Small intestine (tissue), 7 donors: ENCODE data around the gene HAUS5. TPM values are rescaled to one million over a fixed set of nuclear protein-coding genes. Genes with fewer than 3 reads are reported as not detected.
A peak's percentile ranks its signal among the peaks of the same experiment; 100 is the strongest.
"Not testable (repeated sequence)": the region's sequence is repeated elsewhere in the genome, so short reads cannot be mapped to it uniquely, and the experiment has no call there.

ENCODE experiments used
- DNase-seq, 2 donors: peaks; one replicate each; pipeline versions ENCODE4 v3.0.0 to v3.0.0-alpha.2; 2013
- FAIRE-seq: peaks from 2 replicates; lab custom pipeline; 2012; peaks lifted over from hg19 to GRCh38; lab: Jason Lieb, UNC
- H3K27ac ChIP-seq, 3 donors: one replicate each; pipeline ENCODE4 v1.5.1; 2013; ENCODE audit warnings: low read length in 2 of 3, mild to moderate bottlenecking in 2 of 3, control low read depth in 1 of 3, inconsistent platforms in 1 of 3, low read depth in 1 of 3, moderate library complexity in 1 of 3
- H3K27me3 ChIP-seq, 3 donors: one replicate each; pipeline ENCODE4 v1.6.1; 2013; ENCODE audit warnings: low read length in 3 of 3, inconsistent platforms in 1 of 3; ENCODE audit not compliant: control insufficient read depth in 3 of 3, insufficient read depth in 3 of 3
- H3K36me3 ChIP-seq, 3 donors: one replicate each; pipeline ENCODE4 v1.6.1; 2013; ENCODE audit warnings: low read length in 3 of 3, inconsistent platforms in 1 of 3, low read depth in 1 of 3, mild to moderate bottlenecking in 1 of 3, moderate library complexity in 1 of 3; ENCODE audit not compliant: control insufficient read depth in 3 of 3, insufficient read depth in 2 of 3
- H3K4me1 ChIP-seq, 3 donors: one replicate each; pipeline ENCODE4 v1.6.1; 2013; ENCODE audit warnings: low read length in 2 of 3, inconsistent platforms in 1 of 3, low read depth in 1 of 3, mild to moderate bottlenecking in 1 of 3, moderate library complexity in 1 of 3; ENCODE audit not compliant: control insufficient read depth in 3 of 3, insufficient read depth in 2 of 3
- H3K4me3 ChIP-seq, 3 donors: one replicate each; pipeline ENCODE4 v1.5.1; 2013; ENCODE audit warnings: low read length in 3 of 3, control low read depth in 1 of 3, inconsistent platforms in 1 of 3, low read depth in 1 of 3, mild to moderate bottlenecking in 1 of 3, moderate library complexity in 1 of 3
- H3K9me3 ChIP-seq, 2 donors: one replicate each; pipeline ENCODE4 v1.6.1; 2013; ENCODE audit warnings: low read depth in 1 of 2, low read length in 1 of 2; ENCODE audit not compliant: control insufficient read depth in 2 of 2, insufficient read depth in 1 of 2
- WGBS, 3 donors: extraction: QIAGEN DNeasy Blood & Tissue Kit; methylation state at CpG; one replicate each; pipeline ENCODE4 v1.1.7; 2013; 5-methylcytosine and 5-hydroxymethylcytosine counted together
- polyA plus RNA-seq, 4 donors: library from polyadenylated mRNA; stranded (reverse) in 3 of 4; unstranded in 1 of 4; fragments of 200-250 nt in 3 of 4; fragments of 120-200 nt in 1 of 4; gene quantifications; one replicate each; pipeline versions ENCODE4 v1.2.1 to v1.2.3, GENCODE V29; 2013
- donor health status: healthy with polysubstance abuse.
- donor health status: control.
- donor health status: control.
- donor health status: Bipolar disorder and iron deficiency.
- donor health status: healthy.

The HAUS5 gene
- polyA plus RNA-seq, 4 donors, result 0.67 to 12.6 (median 5.5) TPM

DNA sequence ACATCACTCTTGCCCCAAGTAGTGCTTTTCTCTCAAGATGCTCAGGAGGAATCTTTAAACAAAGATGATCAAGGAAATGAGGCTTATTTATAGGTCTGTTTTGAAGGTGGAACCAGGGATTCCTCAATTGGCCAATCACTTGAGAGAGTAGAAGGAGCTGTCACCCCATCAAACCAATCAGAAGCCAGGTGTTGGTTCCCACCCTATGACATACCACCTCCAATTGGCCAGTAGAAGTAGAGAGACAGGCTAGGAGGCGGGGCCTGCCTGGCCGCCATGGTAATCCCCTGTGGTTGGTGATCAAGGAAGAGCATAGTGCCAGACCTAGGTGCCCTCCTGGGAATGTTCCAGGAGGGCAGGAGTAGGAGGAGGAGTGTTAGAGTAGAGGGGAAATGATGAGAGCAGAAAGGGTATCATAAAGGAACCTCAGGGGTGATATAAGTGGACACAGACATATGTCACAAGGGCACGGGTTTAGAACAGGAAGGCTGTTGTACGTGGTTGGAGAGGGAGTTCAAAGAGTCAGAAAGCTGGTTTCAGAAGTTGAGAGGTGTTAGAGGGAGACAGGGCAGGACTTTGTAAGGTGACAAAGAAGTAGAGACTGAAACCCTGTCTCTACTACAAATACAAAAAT lies 16.1 kb upstream of the HAUS5 start:
- peaks cover 0 to 2% (median 0%) of the 10 kb centered on the region in 3 donors for H3K27me3 ChIP-seq

GRCh38 chr19:35601971-35602370 lies 10.6 kb upstream of the HAUS5 start:
- no peaks in the 10 kb centered on the region for H3K9me3 ChIP-seq
- H3K27ac ChIP-seq, result no peak overlapping the region
- no peaks in the 10 kb centered on the region for H3K4me1 ChIP-seq
- H3K36me3 ChIP-seq, result no peaks in the 10 kb centered on the region
- FAIRE-seq, result no peak
- no peak for DNase-seq
- H3K4me3 ChIP-seq, result no peak overlapping the region
- 79 to 86% (median 86%) methylated on average over 3 of the region's 3 CpGs for WGBS, 3 donors
- peaks cover 0 to 2% (median 0%) of the 10 kb centered on the region in 3 donors for H3K27me3 ChIP-seq

More for the DNA sequence above, 16.1 kb upstream of the HAUS5 start:
- Histone ChIP-seq H3K36me3 (no peaks in the 10 kb centered on the region), H3K4me1 (no peaks in the 10 kb centered on the region), H3K9me3 (no peaks in the 10 kb centered on the region), H3K27ac (no peak overlapping the region), H3K4me3 (no peak overlapping the region)
- FAIRE-seq, result no peak
- DNase-seq, result no peak
- 61 to 75% (median 65%) methylated on average over 4 of the region's 4 CpGs for WGBS, 3 donors

GRCh38 chr19:35604436-35604835 lies 8.1 kb upstream of the HAUS5 start:
- not testable (repeated sequence) for H3K4me1 ChIP-seq, H3K9me3 ChIP-seq, H3K4me3 ChIP-seq, H3K27me3 ChIP-seq, H3K36me3 ChIP-seq, FAIRE-seq, DNase-seq, H3K27ac ChIP-seq
- WGBS, 3 donors, result 89 to 91% (median 90%) methylated on average over 4 of the region's 4 CpGs

GRCh38 chr19:35607170-35607569 lies 5.4 kb upstream of the HAUS5 start:
- FAIRE-seq, H3K9me3 ChIP-seq, H3K4me1 ChIP-seq, H3K36me3 ChIP-seq, DNase-seq, H3K27me3 ChIP-seq, H3K27ac ChIP-seq, H3K4me3 ChIP-seq: not testable (repeated sequence)
- WGBS, 3 donors, result 84 to 88% (median 86%) methylated on average over 8 of the region's 8 CpGs

- H3K27ac ChIP-seq, result no peak overlapping the region
- peaks cover 0 to 4% (median 0%) of the 10 kb centered on the region in 3 donors for H3K27me3 ChIP-seq
- H3K9me3 ChIP-seq, result peaks cover 0 to 9% of the 10 kb centered on the region in 2 donors
- no peak for FAIRE-seq
- H3K36me3 ChIP-seq, result no peaks in the 10 kb centered on the region
- 74 to 85% (median 83%) methylated on average over 3 of the region's 3 CpGs for WGBS, 3 donors
- H3K4me1 ChIP-seq, result peaks cover 0 to 4% (median 0%) of the 10 kb centered on the region in 3 donors
- DNase-seq, result no peak
- no peak overlapping the region for H3K4me3 ChIP-seq
Measured at GRCh38 chr19:35607661-35608060, 4.9 kb upstream of the HAUS5 start.

- peaks cover 0 to 7% (median 0%) of the 10 kb centered on the region in 3 donors for H3K4me1 ChIP-seq
- DNase-seq, result no peak
- FAIRE-seq, result no peak
Measured at GRCh38 chr19:35608251-35608650, 4.3 kb upstream of the HAUS5 start.

GRCh38 chr19:35609851-35610353 lies 2.6 kb upstream of the HAUS5 start:
- H3K9me3 ChIP-seq, result peaks cover 0 to 9% of the 10 kb centered on the region in 2 donors
- WGBS, 3 donors, result 54 to 77% (median 66%) methylated on average over 6 of the region's 6 CpGs
- peaks cover 0 to 9% (median 0%) of the 10 kb centered on the region in 3 donors for H3K36me3 ChIP-seq
- peaks cover 0 to 7% (median 0%) of the 10 kb centered on the region in 3 donors for H3K4me1 ChIP-seq
- FAIRE-seq (no peak), DNase-seq (no peak)
- H3K27me3 ChIP-seq, result peaks cover 0 to 4% (median 0%) of the 10 kb centered on the region in 3 donors
- H3K4me3 ChIP-seq, result no peak overlapping the region
- H3K27ac ChIP-seq, result no peak overlapping the region

More at GRCh38 chr19:35608251-35608650, 4.3 kb upstream of the HAUS5 start:
- H3K27ac ChIP-seq, result no peak overlapping the region
- WGBS, 3 donors, result 69 to 73% (median 72%) methylated on average over 2 of the region's 2 CpGs
- no peak overlapping the region for H3K4me3 ChIP-seq
- H3K9me3 ChIP-seq, result peaks cover 0 to 9% of the 10 kb centered on the region in 2 donors
- H3K36me3 ChIP-seq, result no peaks in the 10 kb centered on the region
- H3K27me3 ChIP-seq, result peaks cover 0 to 4% (median 0%) of the 10 kb centered on the region in 3 donors

GRCh38 chr19:35612224-35612558 lies 344 bp upstream of the HAUS5 start:
- Histone ChIP-seq H3K9me3 (peaks cover 0 to 9% of the 10 kb centered on the region in 2 donors), H3K27me3 (peaks cover 0 to 4% (median 0%) of the 10 kb centered on the region in 3 donors), H3K36me3 (peaks cover 0 to 20% (median 0%) of the 10 kb centered on the region in 3 donors), H3K4me3 (peak overlapping the region in 1 of 3 donors; percentile 94), H3K27ac (no peak overlapping the region), H3K4me1 (peaks cover 0 to 7% (median 0%) of the 10 kb centered on the region in 3 donors)
- FAIRE-seq (no peak), DNase-seq (no peak)
- 28 to 37% (median 36%) methylated on average over 9 of the region's 9 CpGs for WGBS, 3 donors
